Brain microvascular endothelial cell (primary cell): ENCODE results near the gene CHMP2B.
"Not testable (repeated sequence)": the region's sequence is repeated elsewhere in the genome, so short reads cannot be mapped to it uniquely, and the experiment has no call there.

Source experiments
- DNase-seq: peaks from one replicate; pipeline ENCODE4 v3.0.0-alpha.2; 2020
- H3K27ac ChIP-seq: fragments of 250-450 bp; sonication (Bioruptor Pico); 2 replicates; pipeline ENCODE4 v1.5.1; 2020; ENCODE audit warnings: mild to moderate bottlenecking, moderate library complexity
- H3K27me3 ChIP-seq: fragments of 250-450 bp; sonication (Bioruptor Pico); replicated peaks from 2 replicates; pipeline ENCODE4 v1.5.1; 2020; ENCODE audit warnings: mild to moderate bottlenecking
- H3K36me3 ChIP-seq: fragments of 250-450 bp; sonication (Bioruptor Pico); replicated peaks from 2 replicates; pipeline ENCODE4 v1.5.1; 2020; ENCODE audit warnings: mild to moderate bottlenecking
- H3K4me3 ChIP-seq: 2 replicates; pipeline ENCODE4 v1.5.1; 2011; ENCODE audit warnings: low read depth, mild to moderate bottlenecking, control low read depth, low read length, moderate library complexity
- CTCF ChIP-seq: IDR thresholded peaks from 2 replicates; pipeline ENCODE4 v1.5.1; 2011; ENCODE audit warnings: low read depth, mild to moderate bottlenecking, moderate library complexity, low read length, control low read depth, inconsistent platforms; ENCODE audit errors: missing control alignments
- in situ Hi-C: cut with HindIII; loops from 2 replicates; pipeline ENCODE4 v1.10.0; 2017; ENCODE audit warnings: low sequenced_read_pairs, low pct_ligation_motif_present

CHMP2B gene

GRCh38 chr3:87287011-87287410 lies 59.9 kb downstream of the CHMP2B start:
- H3K27me3 ChIP-seq, result no peaks in the 10 kb centered on the region
- no peak overlapping the region for H3K27ac ChIP-seq
- peak; percentile 59 for DNase-seq

GRCh38 chr3:87288446-87288845 lies 61.3 kb downstream of the CHMP2B start:
- in situ Hi-C loops, result no loop called here
- Histone ChIP-seq H3K27ac (no peak overlapping the region), H3K27me3 (no peaks in the 10 kb centered on the region), H3K36me3 (no peaks in the 10 kb centered on the region), H3K4me3 (no peak overlapping the region)
- TF ChIP-seq CTCF, result no peak
- DNase-seq, result no peak

More at GRCh38 chr3:87287011-87287410, 59.9 kb downstream of the CHMP2B start:
- TF ChIP-seq CTCF, result no peak
- in situ Hi-C loops, result no loop called here
- no peak overlapping the region for H3K4me3 ChIP-seq
- no peaks in the 10 kb centered on the region for H3K36me3 ChIP-seq

GRCh38 chr3:87298111-87298718 lies 71.1 kb downstream of the CHMP2B start:
- no peak for DNase-seq
- no peak overlapping the region for H3K27ac ChIP-seq
- TF ChIP-seq CTCF, result peak; percentile 33
- in situ Hi-C loops, result no loop called here
- H3K36me3 ChIP-seq, result no peaks in the 10 kb centered on the region
- H3K27me3 ChIP-seq, result no peaks in the 10 kb centered on the region
- no peak overlapping the region for H3K4me3 ChIP-seq

- H3K4me3 ChIP-seq, H3K27me3 ChIP-seq, DNase-seq, in situ Hi-C loops, H3K36me3 ChIP-seq, H3K27ac ChIP-seq: not testable (repeated sequence)
These were observed 77.9 kb downstream of the CHMP2B start for GRCh38 chr3:87305031-87305430.
